Measurements from ENCODE around the gene CDCP2. TPM values are rescaled to one million over a fixed set of nuclear protein-coding genes. Genes with fewer than 3 reads are reported as not detected.

Gene CDCP2
- total RNA-seq, 2 experiments from 2014 or later = 0.18 TPM; not detected in 1

DNA sequence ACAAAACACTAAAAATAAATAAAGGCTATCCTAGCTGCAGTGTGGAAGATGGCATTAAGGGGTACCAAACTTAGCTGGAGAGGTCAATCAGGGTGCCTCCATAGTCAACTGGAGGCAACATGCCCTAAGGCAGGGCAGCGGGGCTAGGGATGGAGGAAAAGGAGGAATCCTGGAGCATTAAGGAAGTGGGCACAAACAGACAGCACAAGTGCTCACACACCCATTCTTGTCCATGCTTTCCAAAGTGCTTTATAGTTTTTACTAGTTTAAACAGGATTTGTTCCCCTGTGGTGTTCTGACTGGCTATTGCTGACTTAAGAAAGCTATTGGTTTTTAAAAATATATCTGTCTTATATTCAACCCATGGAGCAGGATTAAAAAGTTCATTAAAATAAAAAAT is 66.0 kb downstream of the CDCP2 start:
- no peak for ATAC-seq
- TF ChIP-seq, protein P1, sequence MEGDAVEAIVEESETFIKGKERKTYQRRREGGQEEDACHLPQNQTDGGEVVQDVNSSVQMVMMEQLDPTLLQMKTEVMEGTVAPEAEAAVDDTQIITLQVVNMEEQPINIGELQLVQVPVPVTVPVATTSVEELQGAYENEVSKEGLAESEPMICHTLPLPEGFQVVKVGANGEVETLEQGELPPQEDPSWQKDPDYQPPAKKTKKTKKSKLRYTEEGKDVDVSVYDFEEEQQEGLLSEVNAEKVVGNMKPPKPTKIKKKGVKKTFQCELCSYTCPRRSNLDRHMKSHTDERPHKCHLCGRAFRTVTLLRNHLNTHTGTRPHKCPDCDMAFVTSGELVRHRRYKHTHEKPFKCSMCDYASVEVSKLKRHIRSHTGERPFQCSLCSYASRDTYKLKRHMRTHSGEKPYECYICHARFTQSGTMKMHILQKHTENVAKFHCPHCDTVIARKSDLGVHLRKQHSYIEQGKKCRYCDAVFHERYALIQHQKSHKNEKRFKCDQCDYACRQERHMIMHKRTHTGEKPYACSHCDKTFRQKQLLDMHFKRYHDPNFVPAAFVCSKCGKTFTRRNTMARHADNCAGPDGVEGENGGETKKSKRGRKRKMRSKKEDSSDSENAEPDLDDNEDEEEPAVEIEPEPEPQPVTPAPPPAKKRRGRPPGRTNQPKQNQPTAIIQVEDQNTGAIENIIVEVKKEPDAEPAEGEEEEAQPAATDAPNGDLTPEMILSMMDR (IDR thresholded peaks at IDR 0.05) = no peak
- CTCF ChIA-PET = interaction anchor here (1.1 to 1.2 kb wide), 2 partner anchors 10 to 11 kb away, joined by 3 read pairs; no protein-coding TSS in a partner anchor
- DNase-seq = no peak
- intact Hi-C loops (cut with micrococcal nuclease) = no loop called here
- Mint-ChIP-seq H3K27ac (no peak overlapping the region), H3K27me3 (no peaks in the 10 kb centered on the region), H3K4me1 (ENCODE audit: low read depth) (no peaks in the 10 kb centered on the region), H3K9me3 (no peaks in the 10 kb centered on the region), H3K4me3 (no peak overlapping the region), H3K36me3 (ENCODE audit: low read depth) (no peaks in the 10 kb centered on the region)
- POLR2A ChIA-PET = no interaction called here

DNA sequence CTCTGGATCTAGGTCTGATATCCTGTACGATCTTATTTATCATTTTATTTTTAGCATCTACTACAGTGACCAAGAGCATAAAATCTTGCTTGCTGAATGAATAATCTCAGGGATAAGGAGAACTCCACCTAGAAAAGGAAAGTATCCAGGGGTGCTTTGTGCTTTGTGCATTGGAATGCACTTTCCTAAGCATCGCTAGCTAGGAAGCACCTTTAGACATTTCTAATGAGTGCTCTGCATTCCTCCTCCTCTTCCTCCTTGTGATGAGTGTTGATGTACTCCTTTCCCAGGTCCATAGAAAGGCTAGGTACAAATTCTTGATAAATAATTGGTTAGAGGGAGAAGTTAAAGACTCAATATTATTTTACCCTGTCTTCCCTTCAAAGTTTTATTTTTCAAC is 68.0 kb downstream of the CDCP2 start:
- ATAC-seq = no peak
- CTCF ChIA-PET = interaction anchor here (1.6 kb wide), 1 partner anchor 224 kb away, joined by 4 read pairs; no protein-coding TSS in a partner anchor

More for the DNA sequence above, 68.0 kb downstream of the CDCP2 start:
- H3K36me3 Mint-ChIP-seq (ENCODE audit: low read depth) = no peaks in the 10 kb centered on the region
- POLR2A ChIA-PET = no interaction called here
- H3K4me3 Mint-ChIP-seq = no peak overlapping the region
- TF ChIP-seq, protein P1 (IDR thresholded peaks at IDR 0.05) = no peak
- H3K9me3 Mint-ChIP-seq = no peaks in the 10 kb centered on the region
- no peaks in the 10 kb centered on the region for H3K27me3 Mint-ChIP-seq
- intact Hi-C loops (cut with micrococcal nuclease) = no loop called here
- peaks cover 3% of the 10 kb centered on the region for H3K4me1 Mint-ChIP-seq (ENCODE audit: low read depth)
- H3K27ac Mint-ChIP-seq = no peak overlapping the region
- DNase-seq = no peak

Other genes starting within 250 kb of the CDCP2 start
- 10 to 100 TPM; 60.5 to 63.5 TPM for gene IFT25, start 207.3 kb downstream of the CDCP2 start, total RNA-seq
- 10 to 100 TPM; 26.7 to 29.6 TPM for gene LRRC42, start 206.7 kb downstream of the CDCP2 start, total RNA-seq
- gene LDLRAD1, start 134.8 kb downstream of the CDCP2 start, total RNA-seq = not detected
- 100 to 1,000 TPM in 1 of 2 experiments, 10 to 100 TPM in 1; 93.4 to 109 TPM for gene TMEM59, start 99.8 kb downstream of the CDCP2 start, total RNA-seq
- gene TCEANC2, start 99.4 kb downstream of the CDCP2 start, total RNA-seq = 10 to 100 TPM; 11.1 to 11.2 TPM
- gene CYB5RL, start 47.0 kb upstream of the CDCP2 start, total RNA-seq = 10 to 100 TPM; 11.4 to 12.6 TPM
- 100 to 1,000 TPM; 194 to 198 TPM for gene MRPL37, start 47.2 kb upstream of the CDCP2 start, total RNA-seq

Data from activated CD8-positive, alpha-beta T cell treated with anti-CD3 and anti-CD28 coated beads for 36 hours (primary cell).